ENCODE data around the gene ATG12. TPM values are rescaled to one million over a fixed set of nuclear protein-coding genes. Genes with fewer than 3 reads are reported as not detected.

The ATG12 gene
- total and polyA plus RNA-seq, 10 donors: 30.6 to 90.4 (median 49.6) TPM

GRCh38 chr5:115815693-115816225 lies 25.6 kb downstream of the ATG12 start:
- TF ChIP-seq POLR2A (IDR thresholded peaks at IDR 0.05) (no peak), CTCF (IDR thresholded peaks at IDR 0.05 in 8 of 11, conservative IDR thresholded peaks at IDR 0.05 in 3 of 11) (no peak), POLR2AphosphoS5 (IDR thresholded peaks at IDR 0.05) (no peak)
- intact Hi-C loops (cut with DNase I; ENCODE audit: low total_unique reads): no loop called here
- H3K27me3 ChIP-seq (replicated peaks in 1 of 7): peaks cover 0 to 76% (median 33%) of the 10 kb centered on the region in 7 donors
- DNase-seq: no peak
- WGBS, 5 donors: 2 to 7% (median 3%) methylated on average over 19 to 48 of the region's 48 CpGs
- H3K4me3 ChIP-seq: peak overlapping the region; percentile 29 to 70 (median 44)
- H3K27ac ChIP-seq: peak overlapping the region in 1 of 8 donors; percentile 46
- H3K36me3 ChIP-seq: no peaks in the 10 kb centered on the region
- peaks cover 9 to 21% (median 20%) of the 10 kb centered on the region in 6 donors for H3K4me1 ChIP-seq
- no peaks in the 10 kb centered on the region for H3K9me3 ChIP-seq

GRCh38 chr5:115815006-115815692 lies 26.2 kb downstream of the ATG12 start:
- no peak for TF ChIP-seq POLR2AphosphoS5 (IDR thresholded peaks at IDR 0.05)
- TF ChIP-seq POLR2A (IDR thresholded peaks at IDR 0.05): no peak
- TF ChIP-seq CTCF (IDR thresholded peaks at IDR 0.05 in 8 of 11, conservative IDR thresholded peaks at IDR 0.05 in 3 of 11): no peak
- WGBS, 5 donors: 18 to 33% (median 25%) methylated on average over 21 of the region's 21 CpGs
- H3K4me1 ChIP-seq: peaks cover 9 to 21% (median 20%) of the 10 kb centered on the region in 6 donors
- H3K27me3 ChIP-seq (replicated peaks in 1 of 7): peaks cover 0 to 76% (median 33%) of the 10 kb centered on the region in 7 donors
- DNase-seq: no peak
- H3K9me3 ChIP-seq: no peaks in the 10 kb centered on the region
- no peak overlapping the region for H3K27ac ChIP-seq
- H3K4me3 ChIP-seq: peak overlapping the region; percentile 29 to 70 (median 44)
- H3K36me3 ChIP-seq: no peaks in the 10 kb centered on the region
- intact Hi-C loops (cut with DNase I; ENCODE audit: low total_unique reads): no loop called here

DNA sequence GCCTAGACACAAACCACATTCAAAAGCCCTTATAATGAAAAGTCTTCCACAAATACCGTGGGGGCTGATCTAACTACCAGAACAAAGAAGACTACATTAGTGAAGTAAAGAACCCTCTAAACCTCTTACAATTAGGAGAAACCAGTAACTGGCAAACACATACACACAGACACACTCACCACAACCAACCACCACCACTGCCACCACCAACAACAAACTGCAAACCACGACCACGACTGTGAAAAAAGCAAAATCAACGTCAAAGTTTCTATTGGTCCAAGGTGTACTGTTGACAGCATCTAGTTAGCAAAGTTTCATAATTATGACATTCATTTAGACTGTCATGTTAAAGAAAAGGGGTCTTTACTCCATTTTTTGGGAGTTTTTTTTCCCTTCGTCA lies 27.6 kb downstream of the ATG12 start:
- Histone ChIP-seq H3K27ac (no peak overlapping the region), H3K4me1 (peaks cover 9 to 21% (median 20%) of the 10 kb centered on the region in 6 donors), H3K36me3 (no peaks in the 10 kb centered on the region), H3K4me3 (no peak overlapping the region), H3K9me3 (no peaks in the 10 kb centered on the region), H3K27me3 (replicated peaks in 1 of 7) (peaks cover 0 to 71% (median 33%) of the 10 kb centered on the region in 7 donors)
- DNase-seq: no peak
- WGBS, 5 donors: 64 to 76% (median 69%) methylated on average over 5 of the region's 5 CpGs
- intact Hi-C loops (cut with DNase I; ENCODE audit: low total_unique reads): no loop called here
- TF ChIP-seq POLR2AphosphoS5 (IDR thresholded peaks at IDR 0.05): no peak
- TF ChIP-seq CTCF (IDR thresholded peaks at IDR 0.05 in 8 of 11, conservative IDR thresholded peaks at IDR 0.05 in 3 of 11): no peak
- no peak for TF ChIP-seq POLR2A (IDR thresholded peaks at IDR 0.05)

DNA sequence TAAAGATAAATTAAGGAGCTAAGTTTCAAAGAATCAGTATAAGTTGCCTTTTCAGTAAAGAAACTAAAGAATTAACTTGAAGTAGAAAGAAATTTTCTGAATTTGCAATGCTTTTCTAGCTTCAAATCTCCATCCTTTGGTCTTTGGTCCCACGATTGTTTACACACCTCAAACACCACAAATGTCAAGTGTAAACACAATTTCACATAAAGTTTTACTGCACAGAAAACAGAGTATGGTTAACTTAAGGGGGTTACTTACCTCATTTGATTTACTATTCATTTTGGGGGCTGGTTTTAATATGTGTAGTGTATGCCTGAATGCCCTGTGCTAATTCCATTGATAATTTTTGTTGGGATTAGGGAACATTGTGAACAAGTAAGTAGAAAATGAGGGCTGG lies 29.0 kb downstream of the ATG12 start:
- 70 to 93% (median 82%) methylated on average over 1 of the region's 1 CpG for WGBS, 5 donors
- no peak overlapping the region for H3K4me3 ChIP-seq
- DNase-seq: no peak
- no peaks in the 10 kb centered on the region for H3K9me3 ChIP-seq
- TF ChIP-seq POLR2A (IDR thresholded peaks at IDR 0.05) (no peak), CTCF (IDR thresholded peaks at IDR 0.05 in 8 of 11, conservative IDR thresholded peaks at IDR 0.05 in 3 of 11) (no peak), POLR2AphosphoS5 (IDR thresholded peaks at IDR 0.05) (no peak)
- no peak overlapping the region for H3K27ac ChIP-seq
- intact Hi-C loops (cut with DNase I; ENCODE audit: low total_unique reads): no loop called here
- H3K4me1 ChIP-seq: peaks cover 9 to 21% (median 20%) of the 10 kb centered on the region in 6 donors
- peaks cover 0 to 58% (median 32%) of the 10 kb centered on the region in 7 donors for H3K27me3 ChIP-seq (replicated peaks in 1 of 7)
- no peaks in the 10 kb centered on the region for H3K36me3 ChIP-seq

Data from spleen (tissue), 11 donors.